ENCODE measurements around the gene IPP.

GRCh38 chr1:45767035-45767434 is 16.6 kb upstream of the IPP start:
- no peak for TF ChIP-seq SIN3A (IDR thresholded peaks at IDR 0.05; ENCODE audit: borderline replicate concordance, insufficient read depth, low read length)
- TF ChIP-seq POLR2AphosphoS5 (IDR thresholded peaks at IDR 0.05; ENCODE audit: low read depth, low read length): no peak
- no peak for TF ChIP-seq REST (IDR thresholded peaks at IDR 0.05; ENCODE audit: insufficient read depth in 1 of 2, low read depth in 2 of 2, low read length in 2 of 2)
- TF ChIP-seq TAF1 (IDR thresholded peaks at IDR 0.05; ENCODE audit: borderline replicate concordance, insufficient read depth, low read length): no peak
- TF ChIP-seq FOXP2 (optimal IDR thresholded peaks at IDR 0.05; ENCODE audit: borderline replicate concordance, extremely low read depth, extremely low read length, insufficient read depth): no peak
